ENCODE results near the gene PSIP1.

- TF ChIP-seq CTCF (IDR thresholded peaks at IDR 0.05; ENCODE audit: low read length) (no peak), EZH2 (IDR thresholded peaks at IDR 0.05; ENCODE audit: borderline replicate concordance, low read length) (no peak)
These were observed 9.0 kb downstream of the PSIP1 start for GRCh38 chr9:15501803-15502202.

All from OCI-LY1 (cell line).